ENCODE results near the gene FARSB. TPM values are rescaled to one million over a fixed set of nuclear protein-coding genes. Genes with fewer than 3 reads are reported as not detected.

Gene FARSB
- total RNA-seq, 4 donors from 2014 or later = 12.9 to 16.0 (median 13.8) TPM

- 92 to 94% methylated on average over 4 of the region's 4 CpGs for WGBS, 2 donors
- H3K36me3 ChIP-seq = no peaks in the 10 kb centered on the region
Measured at GRCh38 chr2:222561151-222561550, 94.7 kb downstream of the FARSB start.

GRCh38 chr2:222554517-222554916 lies 101.4 kb downstream of the FARSB start:
- Histone ChIP-seq H3K4me1 (peaks cover 1 to 21% of the 10 kb centered on the region in 2 donors), H3K9me3 (no peaks in the 10 kb centered on the region), H3K27me3 (no peaks in the 10 kb centered on the region), H3K27ac (no peak overlapping the region), H3K36me3 (no peaks in the 10 kb centered on the region), H3K4me3 (replicated peaks in 1 of 3) (no peak overlapping the region)
- DNase-seq = peak in 1 of 2 donors; percentile 27
- 56 to 66% methylated on average over 7 of the region's 7 CpGs for WGBS, 2 donors
- intact Hi-C loops (cut with DNase I) = no loop called here
- TF ChIP-seq POLR2A (IDR thresholded peaks at IDR 0.05) (no peak), CTCF (IDR thresholded peaks at IDR 0.05) (no peak)

More at GRCh38 chr2:222561151-222561550, 94.7 kb downstream of the FARSB start:
- TF ChIP-seq CTCF (IDR thresholded peaks at IDR 0.05) = no peak
- TF ChIP-seq POLR2A (IDR thresholded peaks at IDR 0.05) = no peak
- Histone ChIP-seq H3K27ac (peak overlapping the region in 1 of 3 donors; percentile 24), H3K27me3 (no peaks in the 10 kb centered on the region), H3K4me1 (peaks cover 21 to 47% of the 10 kb centered on the region in 2 donors), H3K4me3 (replicated peaks in 1 of 3) (no peak overlapping the region), H3K9me3 (no peaks in the 10 kb centered on the region)
- peak in 1 of 2 donors; percentile 17 for DNase-seq
- intact Hi-C loops (cut with DNase I) = loop anchor here (10.0 kb wide), 1 partner anchor 246 kb away; no protein-coding TSS in a partner anchor

DNA sequence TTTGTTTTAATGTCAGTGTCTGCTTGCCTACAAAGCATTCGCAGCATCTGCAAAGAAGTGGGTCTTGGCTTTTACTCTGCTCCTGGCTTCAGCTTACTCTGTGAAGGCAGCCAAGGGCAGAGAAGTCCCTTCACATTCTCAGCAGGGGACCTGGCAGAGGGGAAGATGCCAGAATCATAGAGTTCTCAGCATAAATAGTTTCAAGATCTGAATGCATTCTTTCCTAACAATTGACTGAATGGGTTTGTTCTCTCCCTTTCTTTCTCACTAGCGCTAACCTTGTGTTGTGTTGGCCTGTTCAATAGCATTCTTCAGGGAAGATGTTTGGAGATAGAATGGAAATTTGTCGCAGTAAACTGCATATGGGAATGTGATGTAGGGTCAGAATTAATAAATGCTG lies 106.9 kb downstream of the FARSB start:
- WGBS, 2 donors = 24 to 27% methylated on average over 3 of the region's 3 CpGs
- no peaks in the 10 kb centered on the region for H3K27me3 ChIP-seq
- H3K9me3 ChIP-seq = no peaks in the 10 kb centered on the region
- peaks cover 15 to 47% of the 10 kb centered on the region in 2 donors for H3K4me1 ChIP-seq
- H3K27ac ChIP-seq = peak overlapping the region; percentile 26 to 80 (median 37)
- DNase-seq = peak; percentile 88 to 89
- TF ChIP-seq CTCF (IDR thresholded peaks at IDR 0.05) = peak in 4 of 6 experiments; percentile 14 to 55 (median 26)
- TF ChIP-seq POLR2A (IDR thresholded peaks at IDR 0.05) = no peak
- H3K36me3 ChIP-seq = no peaks in the 10 kb centered on the region
- H3K4me3 ChIP-seq (replicated peaks in 1 of 3) = no peak overlapping the region
- intact Hi-C loops (cut with DNase I) = no loop called here

DNA sequence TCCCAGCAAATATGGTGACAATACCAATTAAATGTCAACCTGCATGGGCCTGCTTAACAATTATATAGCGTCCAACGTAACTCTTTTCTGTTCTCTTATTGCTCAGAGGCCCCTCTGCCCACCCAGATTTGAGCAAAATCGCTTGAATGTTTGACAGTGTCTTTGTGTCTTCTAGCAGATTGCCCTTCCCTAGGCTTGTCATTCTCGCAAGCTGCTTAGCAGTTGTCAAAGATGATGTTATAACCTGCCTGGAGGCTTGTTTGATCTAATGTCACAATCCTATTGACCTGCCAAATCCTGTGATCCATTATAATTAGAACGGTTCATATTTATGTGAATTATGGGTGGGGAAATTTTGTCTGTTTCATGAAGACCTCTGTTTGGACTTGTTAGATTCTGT lies 108.8 kb downstream of the FARSB start:
- Histone ChIP-seq H3K27ac (peak overlapping the region in 1 of 3 donors; percentile 11), H3K4me3 (replicated peaks in 1 of 3) (no peak overlapping the region), H3K27me3 (no peaks in the 10 kb centered on the region), H3K36me3 (no peaks in the 10 kb centered on the region), H3K9me3 (no peaks in the 10 kb centered on the region), H3K4me1 (peaks cover 15 to 41% of the 10 kb centered on the region in 2 donors)
- no peak for DNase-seq
- 88 to 92% methylated on average over 5 of the region's 5 CpGs for WGBS, 2 donors
- intact Hi-C loops (cut with DNase I) = no loop called here
- no peak for TF ChIP-seq POLR2A (IDR thresholded peaks at IDR 0.05)
- TF ChIP-seq CTCF (IDR thresholded peaks at IDR 0.05) = no peak

GRCh38 chr2:222545823-222546795 lies 109.8 kb downstream of the FARSB start:
- Histone ChIP-seq H3K36me3 (no peaks in the 10 kb centered on the region), H3K4me3 (replicated peaks in 1 of 3) (no peak overlapping the region), H3K27ac (peak overlapping the region; percentile 28 to 44 (median 29)), H3K27me3 (no peaks in the 10 kb centered on the region), H3K9me3 (no peaks in the 10 kb centered on the region), H3K4me1 (peaks cover 15 to 41% of the 10 kb centered on the region in 2 donors)
- 75 to 78% methylated on average over 6 of the region's 6 CpGs for WGBS, 2 donors
- TF ChIP-seq POLR2A (IDR thresholded peaks at IDR 0.05) = no peak
- no peak for TF ChIP-seq CTCF (IDR thresholded peaks at IDR 0.05)
- intact Hi-C loops (cut with DNase I) = no loop called here
- no peak for DNase-seq

Data from thyroid gland (tissue), 4 donors.